SIG-M5 (cell line): ENCODE data around the gene RUNDC1.
"Not testable (repeated sequence)": the region's sequence is repeated elsewhere in the genome, so short reads cannot be mapped to it uniquely, and the experiment has no call there.

Source experiments
- DNase-seq: peaks from one replicate; lab custom pipeline; 2025; lab: John Stamatoyannopoulos, UW

RUNDC1 gene

DNA sequence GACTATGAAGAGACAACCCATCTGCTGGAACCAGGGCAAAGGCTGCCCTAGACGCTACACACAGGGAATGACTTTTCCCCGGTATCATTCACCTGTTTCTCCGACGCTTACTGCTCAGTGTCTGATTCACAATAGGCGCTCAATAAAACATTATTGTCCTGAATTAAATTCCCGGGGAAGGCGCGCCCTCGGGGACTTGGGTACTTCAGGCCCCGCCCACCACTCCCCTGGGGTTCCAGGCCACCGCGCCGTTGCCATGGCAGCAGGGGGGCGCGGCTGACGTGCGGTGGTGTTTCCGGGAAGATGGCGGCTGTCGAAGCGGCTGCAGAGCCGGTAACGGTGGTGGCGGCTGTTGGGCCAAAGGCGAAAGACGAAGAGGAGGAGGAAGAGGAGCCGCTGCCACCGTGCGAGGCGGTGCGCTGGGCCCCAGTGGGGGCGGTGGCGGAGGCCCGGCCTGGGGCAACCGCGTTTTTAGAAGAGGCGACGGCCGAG is at the start of gene RUNDC1:
Gene RUNDC1 (plus strand): TSS at position 292 of the 492 bp plus-strand sequence. CDS start 12 bp downstream, at position 304.
- DNase-seq: no peak

DNA sequence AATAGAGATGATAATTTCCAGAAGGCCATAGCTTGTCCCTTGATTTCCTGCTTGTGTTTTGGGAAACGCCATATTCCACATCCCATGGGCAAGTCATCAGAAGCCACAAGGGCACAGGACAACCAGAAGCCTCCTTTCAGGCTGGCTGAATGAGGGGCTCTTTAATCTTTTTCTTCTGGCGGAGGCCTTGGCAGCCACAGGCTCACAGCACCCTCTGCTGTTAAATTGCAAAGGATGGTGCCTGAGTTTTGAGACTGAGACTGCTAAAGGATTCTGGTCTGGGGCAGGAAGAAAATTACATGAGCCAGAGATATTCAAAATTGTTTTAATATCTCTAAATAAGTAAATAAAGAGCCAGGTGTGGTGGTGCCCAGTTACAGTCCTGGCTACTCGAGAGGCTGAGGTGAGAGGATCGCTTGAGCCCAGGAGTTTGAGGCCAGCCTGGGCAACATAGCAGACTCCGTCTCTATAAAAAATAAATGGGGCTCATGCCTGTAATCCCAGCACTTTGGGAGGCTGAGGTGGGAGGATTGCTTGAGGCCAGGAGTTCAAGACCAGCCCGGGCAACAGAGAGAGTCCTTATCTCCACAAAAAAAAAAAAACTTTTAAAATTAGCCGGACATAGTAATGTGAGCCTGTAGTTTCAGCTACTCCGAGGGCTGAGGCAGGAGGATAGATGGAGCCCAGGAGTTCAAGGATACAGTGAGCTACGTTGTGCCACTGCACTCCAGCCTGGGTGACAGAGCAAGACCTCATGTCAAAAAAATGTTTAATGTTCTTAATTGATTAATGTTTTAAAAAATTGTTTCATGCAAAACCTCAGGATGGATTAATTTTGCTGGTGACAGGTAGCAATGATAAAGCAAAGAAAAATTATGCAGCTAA is 42.4 kb upstream of the RUNDC1 start:
- no peak for DNase-seq

DNA sequence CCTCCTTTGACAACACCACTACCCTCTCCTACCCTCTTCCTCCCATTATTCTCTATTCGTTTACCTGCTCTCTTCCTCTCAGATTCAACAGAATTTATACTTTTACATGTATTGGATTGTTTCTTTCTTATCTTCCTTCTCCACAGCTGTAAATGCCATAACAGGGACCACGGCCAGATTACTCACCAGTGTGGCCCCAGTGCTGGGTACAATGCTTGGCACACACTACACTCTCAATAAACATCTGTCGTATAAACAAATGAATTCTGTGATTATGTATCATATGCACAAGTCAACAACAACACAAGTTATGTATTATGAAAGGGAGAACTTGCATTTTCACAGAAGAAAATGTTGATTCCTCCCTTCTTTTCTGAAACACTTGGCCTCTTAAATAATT is 36.2 kb upstream of the RUNDC1 start:
- no peak for DNase-seq

DNA sequence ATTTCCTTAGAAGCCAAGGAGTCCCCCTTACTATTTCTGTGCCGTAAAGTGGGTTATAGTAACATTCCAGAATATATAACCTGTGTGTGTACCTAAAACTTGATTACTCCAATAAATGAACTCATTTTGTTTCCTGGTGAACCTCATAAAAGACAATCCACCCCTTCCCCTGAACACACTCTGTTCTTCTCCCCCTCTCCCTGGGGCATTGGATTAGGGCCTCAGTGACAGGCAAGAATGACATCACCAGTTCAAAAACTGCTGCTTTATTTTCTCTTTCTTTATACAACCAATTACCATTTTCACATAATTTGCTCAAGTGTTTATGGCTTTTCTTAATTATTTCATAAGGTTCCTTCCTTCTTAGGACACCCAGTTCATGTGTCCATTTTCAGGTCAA is 33.6 kb upstream of the RUNDC1 start:
- DNase-seq: no peak

DNA sequence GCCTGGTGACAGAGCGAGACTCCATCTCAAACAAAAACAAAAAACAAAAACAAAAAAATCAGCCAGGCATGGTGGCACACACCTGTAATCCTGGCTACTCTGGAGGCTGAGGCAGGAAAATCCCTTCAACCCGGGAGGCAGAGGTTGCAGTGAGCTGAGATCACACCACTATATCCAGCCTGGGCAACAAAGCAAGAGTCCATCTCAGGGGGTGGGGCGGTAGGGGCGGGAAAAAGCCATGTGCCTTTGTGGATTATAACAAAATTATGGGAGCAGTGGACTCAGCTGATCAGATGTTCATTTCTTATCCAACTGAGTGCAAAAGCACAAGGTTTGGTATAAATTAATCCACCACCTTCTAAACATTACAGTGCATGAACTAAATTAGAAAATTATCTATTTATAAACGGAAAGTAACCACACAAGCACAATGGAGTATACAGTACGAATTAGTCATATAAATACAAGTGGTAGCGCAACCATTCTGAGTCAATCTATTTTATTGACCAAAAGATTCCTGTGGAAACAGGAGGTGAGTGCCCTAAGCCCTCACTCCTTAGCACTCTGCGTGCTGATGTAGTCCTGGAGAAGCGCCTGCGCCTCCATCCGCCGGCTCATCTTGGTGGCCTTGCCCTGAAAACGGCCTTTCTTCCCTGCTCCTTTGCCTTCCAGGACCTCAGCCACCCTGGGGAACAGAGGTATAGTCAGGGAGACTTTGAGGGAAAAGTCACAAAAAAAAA is 30.2 kb upstream of the RUNDC1 start:
- no peak for DNase-seq

DNA sequence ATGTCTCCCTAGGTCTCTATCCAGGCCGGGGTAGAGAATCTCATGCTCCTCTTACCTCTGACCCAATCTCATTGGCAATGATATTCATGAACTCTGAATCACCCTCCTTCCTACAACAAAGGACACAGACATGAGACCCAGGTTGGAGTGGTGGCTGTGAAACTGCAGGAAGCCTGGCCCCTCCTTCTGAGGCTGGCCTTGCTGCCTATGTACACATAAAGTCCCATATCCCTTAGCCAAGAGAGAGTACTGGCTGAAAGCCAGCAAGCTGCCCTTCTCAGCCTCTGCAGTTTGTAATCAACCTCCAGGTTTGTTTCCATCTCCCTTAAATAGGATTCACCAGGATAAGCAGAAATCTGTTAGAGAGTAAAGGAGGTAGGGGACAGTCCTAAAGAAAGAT is 26.7 kb upstream of the RUNDC1 start:
- no peak for DNase-seq

DNA sequence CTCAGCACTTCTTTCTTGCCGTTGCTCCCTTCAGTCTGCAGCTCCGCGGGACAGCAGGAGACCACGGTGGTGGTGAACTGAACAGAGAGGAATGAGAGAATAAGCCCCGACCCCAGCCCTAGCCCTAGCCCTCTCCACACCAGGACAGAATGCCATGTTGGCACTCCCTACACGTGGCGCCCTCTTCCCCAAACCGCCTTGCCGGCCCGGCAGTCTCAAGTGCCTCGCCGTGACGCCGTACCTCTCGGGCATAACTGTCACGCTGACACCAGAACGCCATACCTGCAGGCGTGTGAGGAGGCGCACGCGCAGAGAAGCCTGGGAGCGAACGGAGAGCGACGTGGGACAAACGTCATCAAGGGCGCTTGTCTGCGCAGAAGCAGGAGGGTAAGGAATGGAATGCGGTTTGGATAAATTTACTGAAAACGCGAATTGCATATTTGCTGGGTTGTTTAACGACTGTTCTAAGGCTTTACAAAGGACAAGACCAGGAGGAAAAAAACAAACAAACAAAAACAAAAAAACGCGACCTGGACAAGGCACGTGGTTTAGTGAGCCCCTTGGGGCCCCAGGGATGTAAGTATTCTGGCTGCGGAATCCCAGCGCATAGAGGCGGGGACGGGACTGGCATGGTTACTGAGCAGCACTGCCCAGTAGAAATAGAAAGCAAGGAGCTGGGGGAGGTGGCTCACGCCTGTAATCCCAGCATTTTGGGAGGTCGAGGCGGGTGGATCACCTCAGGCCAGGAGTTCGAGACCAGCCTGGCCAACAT is 16.0 kb upstream of the RUNDC1 start, which contains the start of gene AARSD1:
Gene AARSD1 (minus strand): TSS at position 294 of the 772 bp plus-strand sequence. CDS start 14 bp downstream, at position 280.
- DNase-seq: peak; percentile 65

DNA sequence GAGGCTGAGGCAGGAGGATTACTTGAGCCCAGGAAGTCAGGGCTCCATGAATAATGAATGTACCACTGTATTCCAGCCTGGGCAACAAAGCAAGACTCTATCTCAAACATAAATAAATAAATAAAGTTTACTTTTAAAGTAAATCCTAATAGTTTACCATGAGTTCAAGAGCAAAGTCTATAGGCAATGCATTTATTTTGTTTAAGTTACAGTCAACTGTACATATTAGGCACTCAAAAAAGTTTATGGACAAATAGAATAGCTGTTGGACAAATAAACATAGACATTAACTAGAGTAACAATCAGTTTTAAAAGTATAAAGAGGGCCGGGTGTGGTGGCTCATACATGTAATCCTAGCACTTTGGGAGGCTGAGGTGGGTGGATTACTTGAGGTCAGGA is 12.4 kb upstream of the RUNDC1 start:
- no peak for DNase-seq

DNA sequence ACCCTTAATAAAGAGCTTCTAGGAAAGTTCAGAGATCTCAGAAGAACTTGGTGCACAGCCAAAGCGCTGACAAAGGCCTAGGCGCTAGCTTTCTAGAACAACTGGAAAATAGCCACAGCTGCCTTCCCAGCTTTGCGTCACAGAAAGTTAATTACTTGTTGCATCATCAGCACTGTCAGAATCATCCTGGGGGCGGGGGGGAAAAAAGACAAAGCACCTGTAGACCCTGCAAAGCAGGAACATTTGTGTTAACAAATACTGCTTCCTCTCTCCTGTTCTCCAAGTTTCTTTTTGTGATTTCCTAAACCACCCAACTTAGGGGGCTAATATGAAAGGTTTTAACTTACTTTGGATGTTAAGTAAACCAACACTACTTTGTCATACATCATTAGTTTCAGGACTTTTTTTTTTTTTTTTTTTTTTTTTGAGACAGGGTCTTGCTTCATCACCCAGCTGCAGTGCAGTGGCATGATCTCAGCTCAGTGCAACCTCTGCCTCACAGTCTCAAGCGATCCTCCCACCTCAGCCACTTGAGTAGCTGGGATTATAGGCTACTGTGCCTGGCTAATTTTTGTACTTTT is 11.3 kb upstream of the RUNDC1 start:
- DNase-seq: peak; percentile 5

DNA sequence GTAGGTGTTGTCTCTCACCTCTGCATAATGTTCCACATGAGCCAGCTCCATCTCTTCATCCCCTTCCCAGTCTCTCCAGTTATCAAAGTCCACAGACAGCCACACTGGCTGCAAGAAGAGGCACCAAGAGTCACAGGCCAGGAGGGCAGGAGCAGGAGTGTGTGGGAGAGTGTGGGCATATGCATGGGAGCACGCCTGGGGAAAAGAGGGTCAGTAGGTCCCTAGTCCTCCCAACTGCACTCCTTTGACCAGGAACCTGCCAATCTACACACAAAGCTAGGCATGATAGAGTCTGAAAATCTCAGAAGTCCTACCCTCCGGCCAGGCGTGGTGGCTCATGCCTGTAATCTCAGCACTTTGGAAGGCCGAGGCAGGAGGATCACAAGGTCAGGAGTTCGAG is 8.8 kb upstream of the RUNDC1 start:
- DNase-seq: no peak

DNA sequence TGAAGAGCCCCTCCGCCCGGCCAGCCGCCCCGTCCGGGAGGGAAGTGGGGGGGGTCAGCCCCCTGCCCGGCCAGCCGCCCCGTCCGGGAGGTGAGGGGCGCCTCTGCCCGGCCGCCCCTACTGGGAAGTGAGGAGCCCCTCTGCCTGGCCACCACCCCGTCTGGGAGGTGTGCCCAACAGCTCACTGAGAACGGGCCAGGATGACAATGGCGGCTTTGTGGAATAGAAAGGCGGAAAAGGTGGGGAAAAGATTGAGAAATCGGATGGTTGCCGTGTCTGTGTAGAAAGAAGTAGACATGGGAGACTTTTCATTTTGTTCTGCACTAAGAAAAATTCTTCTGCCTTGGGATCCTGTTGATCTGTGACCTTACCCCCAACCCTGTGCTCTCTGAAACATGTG is 7.0 kb upstream of the RUNDC1 start:
- DNase-seq: not testable (repeated sequence)

DNA sequence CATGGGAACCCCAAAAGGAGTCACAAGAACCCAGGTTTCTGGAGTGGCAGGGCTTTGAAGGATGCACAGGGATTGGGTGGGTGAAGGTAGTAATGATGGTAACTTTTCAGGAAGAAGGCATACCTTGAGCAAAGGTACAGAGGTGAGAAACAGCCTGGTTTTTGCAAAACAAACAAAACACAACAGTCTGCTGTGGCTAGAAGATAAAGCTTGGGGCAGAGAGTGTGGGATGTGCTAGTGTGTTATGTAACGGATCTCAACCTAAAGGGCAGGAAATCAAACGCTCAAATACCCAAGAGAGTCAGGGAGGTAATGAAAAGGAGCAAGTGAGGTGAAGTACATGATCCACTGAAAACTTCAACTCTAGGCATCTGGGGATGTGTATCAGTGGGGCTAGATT is 5.1 kb upstream of the RUNDC1 start:
- no peak for DNase-seq

DNA sequence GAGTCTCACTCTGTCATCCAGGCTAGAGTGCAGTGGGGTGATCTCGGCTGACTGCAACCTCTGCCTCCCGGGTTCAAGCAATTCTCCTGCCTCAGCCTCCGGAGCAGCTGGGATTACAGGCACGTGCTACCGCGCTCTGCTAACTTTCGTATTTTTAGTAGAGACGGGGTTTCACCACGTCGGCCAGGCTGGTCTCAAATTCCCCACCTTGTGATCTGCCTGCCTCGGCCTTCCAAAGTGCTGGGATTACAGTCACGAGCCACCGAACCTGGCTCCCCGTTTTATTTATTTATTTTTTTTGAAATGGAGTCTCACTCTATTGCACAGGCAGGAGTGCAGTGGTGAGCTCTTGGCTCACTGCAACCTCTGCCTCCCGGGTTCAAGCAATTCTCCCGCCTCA is 4.7 kb upstream of the RUNDC1 start:
- DNase-seq: not testable (repeated sequence)

DNA sequence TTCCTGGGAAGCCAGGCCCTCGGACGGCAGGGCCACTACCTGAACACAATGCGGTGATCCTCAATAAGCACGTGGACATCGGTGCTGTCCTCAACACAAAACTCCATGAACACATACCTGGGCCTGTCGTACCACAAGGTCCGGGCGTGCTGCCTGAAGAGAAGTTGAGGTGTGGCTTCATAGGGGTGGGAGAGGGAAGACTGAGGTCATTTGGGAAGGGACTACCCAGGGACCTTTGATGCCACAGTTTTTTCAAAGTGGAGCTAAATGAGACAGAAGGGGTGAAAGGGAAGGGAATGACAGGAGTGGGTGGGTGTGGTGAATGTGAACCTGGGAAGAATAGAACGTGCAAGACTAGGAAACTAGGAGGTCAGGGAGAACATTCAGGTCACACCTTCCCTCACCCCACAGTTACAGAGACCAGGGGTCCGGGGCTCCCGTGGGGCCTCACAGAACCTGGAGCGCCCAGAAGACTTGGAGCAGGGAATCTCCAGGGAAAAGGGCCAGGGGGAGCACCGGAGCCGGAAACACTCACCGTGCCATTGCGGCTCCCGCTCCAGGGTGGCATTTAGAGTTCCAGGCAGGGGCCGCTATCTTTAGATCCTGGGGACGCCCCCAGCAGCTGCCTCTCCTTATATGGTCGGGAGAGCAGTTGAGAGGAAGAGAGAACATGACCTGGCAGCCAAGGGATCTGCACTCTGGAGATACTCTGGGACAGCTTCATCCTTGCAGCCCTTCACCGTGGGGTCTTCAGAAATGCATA is 673 bp upstream of the RUNDC1 start, which contains the start of gene PTGES3L:
Gene PTGES3L (minus strand): TSS at position 570 of the 763 bp plus-strand sequence. CDS start 27 bp downstream, at position 543.
- no peak for DNase-seq

DNA sequence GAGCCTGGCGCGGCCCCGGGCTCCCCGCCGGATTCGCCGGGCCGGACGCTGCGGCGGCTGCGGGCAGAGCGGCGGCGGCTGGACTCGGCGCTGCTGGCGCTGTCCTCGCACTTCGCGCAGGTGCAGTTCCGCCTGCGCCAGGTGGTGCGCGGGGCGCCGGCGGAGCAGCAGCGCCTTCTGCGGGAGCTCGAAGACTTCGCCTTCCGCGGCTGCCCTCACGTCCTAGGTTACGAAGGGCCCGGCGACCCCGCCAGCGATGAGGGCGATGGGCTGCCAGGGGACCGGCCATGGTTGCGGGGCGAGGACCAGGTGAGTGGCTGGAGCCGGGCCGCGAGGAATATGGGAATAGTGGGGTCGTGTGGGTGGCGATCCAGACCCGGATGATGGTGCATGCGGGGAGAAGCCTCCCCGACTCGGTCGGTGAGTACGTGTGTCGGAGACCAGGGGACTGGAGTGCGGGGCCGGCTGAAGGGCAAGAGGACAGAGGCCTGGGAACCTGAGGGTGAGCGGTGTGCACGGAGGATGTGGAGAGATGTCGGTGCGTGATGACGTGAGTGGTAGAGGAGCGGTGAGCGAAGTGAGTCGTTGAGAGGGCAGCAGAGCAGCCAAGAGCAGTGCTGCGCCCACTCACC is 517 bp downstream of the RUNDC1 start:
- peak; percentile 13 for DNase-seq

DNA sequence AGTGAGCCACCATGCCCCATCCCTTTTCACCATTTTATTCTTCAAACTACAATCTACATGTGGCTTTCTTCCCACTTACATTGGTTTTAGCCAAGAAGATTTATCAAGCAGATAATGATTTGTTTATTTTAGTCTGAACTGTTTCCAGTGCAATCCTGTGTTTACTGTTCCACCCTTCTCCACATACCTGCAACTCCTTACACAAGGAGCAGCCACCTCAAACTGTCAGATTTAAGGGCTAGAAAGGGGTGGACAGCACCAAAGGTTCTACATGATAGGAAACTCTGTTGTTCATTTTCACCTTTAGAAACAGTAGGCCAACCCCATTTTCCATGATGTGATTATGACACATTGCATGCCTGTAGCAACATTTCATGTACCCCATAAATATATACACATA is 1.9 kb downstream of the RUNDC1 start:
- DNase-seq: no peak

DNA sequence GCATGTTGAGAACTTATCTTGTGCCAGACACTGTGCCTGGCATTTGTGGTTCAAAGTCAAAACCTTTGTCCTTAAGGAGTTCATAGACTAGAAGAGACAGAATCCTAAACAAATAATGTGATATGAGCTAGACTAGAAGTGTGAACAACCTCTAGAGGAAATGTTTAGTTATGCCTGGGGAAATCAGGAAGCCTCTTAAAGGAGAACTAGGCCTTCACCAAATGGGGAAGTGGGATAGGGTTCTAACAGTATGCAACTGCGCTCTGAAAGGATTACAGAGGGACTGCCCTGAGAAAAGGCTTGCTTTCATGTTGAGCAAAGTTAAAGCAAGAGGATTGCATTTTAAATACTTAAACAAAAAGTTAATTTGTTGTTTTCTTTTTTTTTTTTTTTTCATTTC is 4.9 kb downstream of the RUNDC1 start:
- peak; percentile 71 for DNase-seq

DNA sequence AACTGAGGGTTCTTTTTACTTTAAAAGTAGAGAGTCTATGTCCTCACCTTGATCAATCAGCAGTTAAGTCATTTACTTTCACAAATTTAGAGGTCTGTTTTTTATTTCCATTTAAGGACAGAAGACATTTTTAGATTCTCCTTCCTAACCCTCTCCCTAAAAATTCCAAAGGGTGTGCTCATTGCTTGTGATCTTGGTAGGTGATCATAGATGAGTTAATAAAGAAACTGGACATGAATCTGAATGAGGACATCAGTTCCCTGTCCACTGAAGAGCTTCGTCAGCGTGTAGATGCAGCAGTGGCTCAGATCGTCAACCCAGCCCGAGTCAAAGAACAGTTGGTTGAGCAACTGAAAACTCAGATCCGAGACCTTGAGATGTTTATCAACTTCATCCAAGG is 8.8 kb downstream of the RUNDC1 start:
- DNase-seq: no peak

DNA sequence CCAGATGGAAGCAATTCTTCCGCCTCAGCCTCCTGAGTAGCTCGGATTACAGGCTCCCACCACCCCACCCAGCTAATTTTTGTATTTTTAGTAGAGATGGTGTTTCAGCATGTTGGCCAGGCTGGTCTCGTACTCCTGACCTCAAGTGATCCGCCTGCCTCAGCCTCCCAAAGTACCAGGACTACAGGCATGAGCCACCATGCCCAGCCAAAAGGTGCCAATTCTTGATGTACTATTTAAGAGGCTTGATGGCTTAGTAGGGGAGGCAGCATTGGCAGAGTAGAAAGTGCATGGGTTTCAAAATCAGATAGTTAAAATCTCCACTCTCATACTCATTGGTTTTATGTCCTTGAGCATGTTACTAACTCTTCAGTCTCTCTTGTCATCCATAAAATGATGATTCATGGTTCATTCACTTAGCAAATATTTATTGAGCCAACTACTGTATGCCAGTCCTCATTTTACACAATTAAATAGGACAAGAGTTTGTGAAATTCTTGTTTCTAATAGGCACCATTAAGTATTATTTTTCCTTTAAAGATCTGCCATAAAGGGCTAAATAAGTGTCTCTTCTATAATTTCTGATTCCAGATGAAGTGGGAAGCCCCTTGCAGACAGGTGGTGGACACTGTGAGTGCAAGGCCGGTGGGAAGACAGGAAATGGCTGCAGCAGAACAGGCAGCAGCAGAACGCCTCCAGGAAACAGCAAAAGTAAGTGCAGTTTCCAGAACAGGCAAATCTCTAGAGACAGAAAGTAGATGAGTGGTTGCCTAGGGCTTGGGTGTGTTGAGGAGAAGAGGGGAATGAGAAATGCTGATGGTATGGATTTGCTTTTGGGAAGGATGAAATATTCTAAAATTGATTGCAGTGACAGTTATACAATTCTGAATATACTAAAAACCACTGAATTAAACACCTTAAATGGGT is 9.6 kb downstream of the RUNDC1 start:
- DNase-seq: no peak
